Neural cell (in vitro differentiated cells): Measurements from ENCODE around the gene KCTD21.

Experiments
- CTCF ChIP-seq: fragments of 450-650 bp; IDR thresholded peaks from 2 replicates; pipeline ENCODE4 v1.5.1; 2014; ENCODE audit warnings: antibody characterized with exemption, mild to moderate bottlenecking, moderate library complexity; ENCODE audit not compliant: poor library complexity, severe bottlenecking
- EP300 ChIP-seq: fragments of 450-650 bp; conservative IDR thresholded peaks from 2 replicates; pipeline ENCODE4 v1.6.1; 2014; ENCODE audit warnings: antibody characterized with exemption, mild to moderate bottlenecking, moderate library complexity; ENCODE audit not compliant: poor library complexity, severe bottlenecking
- EZH2 ChIP-seq: fragments of 200-600, 300-800 bp; shearing (Covaris generic), sonication (generic); IDR thresholded peaks from 2 replicates; pipeline ENCODE4 v1.6.1; 2014; ENCODE audit warnings: antibody characterized with exemption, low read length, borderline replicate concordance, mild to moderate bottlenecking; ENCODE audit not compliant: insufficient read depth, poor library complexity, severe bottlenecking
- POLR2AphosphoS5 ChIP-seq: IDR thresholded peaks from 2 replicates; pipeline ENCODE4 v1.6.1; 2012
- RAD21 ChIP-seq: fragments of 450-650 bp; conservative IDR thresholded peaks from 2 replicates; pipeline ENCODE4 v1.6.1; 2014; ENCODE audit warnings: antibody characterized with exemption, mild to moderate bottlenecking, moderate library complexity
- REST ChIP-seq: IDR thresholded peaks from 2 replicates; pipeline ENCODE4 v1.6.1; 2012; ENCODE audit warnings: borderline replicate concordance
- SMC3 ChIP-seq: fragments of 450-650 bp; conservative IDR thresholded peaks from 2 replicates; pipeline ENCODE4 v1.6.1; 2014; ENCODE audit warnings: antibody characterized with exemption, mild to moderate bottlenecking, moderate library complexity; ENCODE audit not compliant: poor library complexity
- TAF1 ChIP-seq: IDR thresholded peaks from 2 replicates; pipeline ENCODE4 v1.6.1; 2012; ENCODE audit warnings: low read depth

GRCh38 chr11:78216571-78217287 lies 28.3 kb upstream of the KCTD21 start:
- no peak for TF ChIP-seq CTCF
- no peak for TF ChIP-seq SMC3
- TF ChIP-seq REST = no peak
- TF ChIP-seq RAD21 = no peak
- TF ChIP-seq EP300 = no peak
- TF ChIP-seq POLR2AphosphoS5 = no peak
- TF ChIP-seq EZH2 = no peak
- TF ChIP-seq TAF1 = no peak
